GM12872 (cell line): ENCODE measurements around the gene MIGA1.

Experiments used
- TF ChIP-seq, protein P1 (sequence below): IDR thresholded peaks from 3 replicates; pipeline ENCODE4 v1.5.1; 2011; ENCODE audit warnings: low read depth, mild to moderate bottlenecking, low read length, moderate library complexity; ENCODE audit not compliant: insufficient read depth

Gene MIGA1

DNA sequence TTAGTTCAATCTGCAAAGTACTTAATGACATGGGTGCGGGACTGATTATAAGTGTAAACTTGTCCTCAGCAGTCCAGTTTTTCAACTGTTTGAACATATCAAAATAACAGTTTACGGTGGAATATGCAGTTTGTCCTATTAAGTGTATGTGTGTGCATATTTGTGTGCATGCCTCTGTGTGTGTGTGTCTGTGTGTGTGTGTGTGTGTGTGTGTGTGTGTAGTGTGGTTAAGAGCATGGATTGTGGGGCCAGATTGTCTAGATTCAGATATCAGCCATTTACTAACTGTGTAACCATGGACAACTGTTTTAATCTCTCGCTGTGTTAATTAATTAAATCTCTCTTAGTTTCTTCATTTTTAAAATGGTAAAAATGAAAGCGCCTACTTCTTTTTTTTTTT is 148.0 kb downstream of the MIGA1 start:
- TF ChIP-seq, protein P1, sequence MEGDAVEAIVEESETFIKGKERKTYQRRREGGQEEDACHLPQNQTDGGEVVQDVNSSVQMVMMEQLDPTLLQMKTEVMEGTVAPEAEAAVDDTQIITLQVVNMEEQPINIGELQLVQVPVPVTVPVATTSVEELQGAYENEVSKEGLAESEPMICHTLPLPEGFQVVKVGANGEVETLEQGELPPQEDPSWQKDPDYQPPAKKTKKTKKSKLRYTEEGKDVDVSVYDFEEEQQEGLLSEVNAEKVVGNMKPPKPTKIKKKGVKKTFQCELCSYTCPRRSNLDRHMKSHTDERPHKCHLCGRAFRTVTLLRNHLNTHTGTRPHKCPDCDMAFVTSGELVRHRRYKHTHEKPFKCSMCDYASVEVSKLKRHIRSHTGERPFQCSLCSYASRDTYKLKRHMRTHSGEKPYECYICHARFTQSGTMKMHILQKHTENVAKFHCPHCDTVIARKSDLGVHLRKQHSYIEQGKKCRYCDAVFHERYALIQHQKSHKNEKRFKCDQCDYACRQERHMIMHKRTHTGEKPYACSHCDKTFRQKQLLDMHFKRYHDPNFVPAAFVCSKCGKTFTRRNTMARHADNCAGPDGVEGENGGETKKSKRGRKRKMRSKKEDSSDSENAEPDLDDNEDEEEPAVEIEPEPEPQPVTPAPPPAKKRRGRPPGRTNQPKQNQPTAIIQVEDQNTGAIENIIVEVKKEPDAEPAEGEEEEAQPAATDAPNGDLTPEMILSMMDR = no peak
